Posterior vena cava (tissue), 2 donors: ENCODE results near the gene RTF1. TPM values are rescaled to one million over a fixed set of nuclear protein-coding genes. Genes with fewer than 3 reads are reported as not detected.

Experiments
- DNase-seq: peaks from one replicate; pipeline ENCODE4 v3.0.0-alpha.2; 2020; ENCODE audit warnings: low spot score
- intact Hi-C, 2 donors: fragments of 100-400 bp; cut with DNase I; formaldehyde crosslinking; loops; one replicate each; pipeline versions ENCODE4 v1.14.1 to v1.14.2; 2022 to 2023
- total RNA-seq, 2 donors: library from RNA; stranded (reverse); fragmentation: NEBNext Ultra II Directional; extraction: Animal tissue kit (Norgen Biotek cat#: 25700); gene quantifications; one replicate each; pipeline ENCODE4 v1.2.1, GENCODE V29; 2021
- donor health status: DM: yes; HTN: yes; CAD: no.
- donor health status: DM: yes; HTN: yes; CAD: no.

RTF1 gene
- total RNA-seq, 2 donors from 2014 or later: 22.9 to 25.6 TPM

GRCh38 chr15:41499109-41499851 is 82.4 kb downstream of the RTF1 start:
- no peak for DNase-seq
- intact Hi-C loops: no loop called here

DNA sequence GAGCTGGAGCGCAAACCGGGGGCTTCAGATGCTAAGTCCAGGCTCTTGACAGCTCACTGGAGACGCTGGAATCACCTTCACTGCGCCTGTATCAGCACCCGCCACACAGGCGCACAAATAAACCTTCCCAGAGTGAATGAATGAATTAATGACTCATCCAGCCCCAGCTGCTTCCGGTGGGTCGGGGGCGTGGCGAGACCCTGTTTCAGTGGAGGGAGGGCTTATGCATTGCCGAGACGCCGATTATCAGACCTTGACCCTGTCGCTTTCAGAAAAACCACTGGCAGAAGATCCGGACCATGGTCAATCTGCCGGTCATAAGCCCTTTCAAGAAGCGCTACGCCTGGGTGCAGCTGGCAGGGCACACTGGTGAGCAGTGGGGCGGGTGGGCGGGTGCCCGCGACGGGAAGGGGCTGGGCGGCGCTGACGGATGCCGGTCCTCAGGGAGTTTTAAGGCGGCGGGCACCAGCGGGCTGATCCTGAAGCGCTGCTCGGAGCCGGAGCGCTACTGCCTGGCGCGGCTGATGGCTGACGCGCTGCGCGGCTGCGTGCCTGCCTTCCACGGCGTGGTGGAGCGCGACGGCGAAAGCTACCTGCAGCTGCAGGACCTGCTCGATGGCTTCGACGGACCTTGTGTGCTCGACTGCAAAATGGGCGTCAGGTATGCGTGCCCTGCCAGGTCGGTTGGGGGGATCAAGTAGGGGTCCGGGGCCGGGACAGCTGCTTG is 84.5 kb downstream of the RTF1 start:
- intact Hi-C loops: no loop called here
- no peak for DNase-seq

DNA sequence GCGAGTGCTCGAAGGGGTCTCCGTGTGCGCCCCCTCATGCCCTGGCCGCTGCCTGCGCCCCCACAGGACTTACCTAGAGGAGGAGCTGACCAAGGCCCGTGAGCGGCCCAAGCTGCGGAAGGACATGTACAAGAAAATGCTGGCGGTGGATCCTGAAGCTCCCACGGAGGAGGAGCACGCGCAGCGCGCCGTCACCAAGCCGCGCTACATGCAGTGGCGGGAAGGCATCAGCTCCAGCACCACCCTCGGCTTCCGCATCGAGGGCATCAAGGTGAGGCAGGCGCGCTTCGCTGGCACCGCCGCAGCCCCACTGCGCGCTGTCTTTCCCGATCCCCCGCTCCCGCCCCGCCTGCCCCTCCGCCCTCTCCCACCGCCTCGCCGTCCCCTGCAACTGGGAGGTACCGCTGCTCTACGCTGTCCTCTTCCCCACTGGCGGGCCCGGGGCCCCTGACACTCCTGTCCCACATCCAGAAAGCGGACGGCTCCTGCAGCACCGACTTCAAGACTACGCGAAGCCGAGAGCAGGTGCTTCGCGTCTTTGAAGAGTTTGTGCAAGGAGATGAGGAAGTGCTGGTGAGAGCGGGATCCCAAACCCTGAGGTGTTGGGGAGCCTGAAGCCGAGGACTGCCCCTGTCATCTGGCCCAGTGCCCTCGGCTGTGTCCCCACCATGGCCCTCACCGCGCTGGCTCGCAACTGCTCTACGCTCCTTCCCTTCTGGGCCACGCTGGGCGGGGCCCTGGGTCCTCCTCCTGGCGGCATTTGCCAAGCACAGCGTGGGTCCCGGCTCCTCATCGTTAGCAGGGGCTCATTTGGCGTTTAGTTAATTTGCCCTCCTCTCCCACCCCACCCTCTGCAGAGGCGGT is 85.3 kb downstream of the RTF1 start:
- intact Hi-C loops: no loop called here
- DNase-seq: no peak

DNA sequence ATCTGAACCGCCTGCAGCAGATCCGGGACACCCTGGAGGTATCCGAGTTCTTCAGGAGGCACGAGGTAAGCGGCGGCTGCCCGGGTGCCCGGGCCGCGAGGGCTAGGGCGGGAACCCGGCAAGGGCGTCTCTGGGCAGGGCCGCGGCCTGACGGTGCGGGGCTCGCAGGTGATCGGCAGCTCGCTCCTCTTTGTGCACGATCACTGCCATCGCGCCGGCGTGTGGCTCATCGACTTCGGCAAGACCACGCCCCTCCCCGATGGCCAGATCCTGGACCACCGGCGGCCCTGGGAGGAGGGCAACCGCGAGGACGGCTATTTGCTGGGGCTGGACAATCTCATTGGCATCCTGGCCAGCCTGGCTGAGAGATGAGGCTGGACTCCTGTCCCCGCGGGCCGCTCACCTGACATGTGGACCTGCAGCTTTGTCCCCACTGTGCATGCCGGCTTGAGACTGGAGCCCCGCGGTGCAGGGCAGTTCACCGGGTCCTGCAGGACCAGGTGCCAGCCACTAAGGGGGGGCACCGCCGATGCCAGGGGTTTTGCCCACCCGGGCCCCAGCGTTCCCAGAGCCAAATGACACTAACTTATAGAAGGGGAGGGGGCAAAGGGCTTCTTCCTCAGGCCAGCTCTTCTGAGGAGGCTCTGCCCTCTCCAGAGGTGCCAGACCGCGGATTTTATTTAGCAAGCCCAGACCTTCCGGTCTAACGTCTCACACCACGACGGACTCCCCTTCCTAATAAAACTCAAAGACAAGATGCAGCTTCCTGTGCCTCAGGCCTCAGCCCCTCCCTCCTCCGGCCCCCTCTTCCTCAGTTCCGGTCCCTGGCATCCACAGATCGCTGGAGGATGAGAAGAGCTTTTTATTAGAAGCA is 86.1 kb downstream of the RTF1 start:
- no peak for DNase-seq
- intact Hi-C loops: no loop called here

DNA sequence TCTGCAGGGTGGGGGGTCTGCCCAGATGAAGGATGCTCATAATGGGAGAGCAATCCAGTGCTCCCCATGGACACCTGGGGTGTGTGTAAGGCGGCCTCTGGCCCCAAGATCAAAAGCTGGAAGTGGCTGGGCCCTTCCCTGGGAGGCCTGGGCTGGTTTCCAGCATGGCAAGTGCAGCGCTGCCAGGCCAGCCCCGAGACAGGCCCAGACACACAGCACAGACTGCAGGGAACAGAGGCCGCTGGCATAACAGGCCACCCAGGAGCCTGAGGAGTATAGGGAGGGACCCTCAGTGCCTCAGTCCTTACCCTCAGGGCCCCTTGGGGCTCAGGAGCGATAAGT is 86.7 kb downstream of the RTF1 start:
- DNase-seq: no peak
- intact Hi-C loops: no loop called here

DNA sequence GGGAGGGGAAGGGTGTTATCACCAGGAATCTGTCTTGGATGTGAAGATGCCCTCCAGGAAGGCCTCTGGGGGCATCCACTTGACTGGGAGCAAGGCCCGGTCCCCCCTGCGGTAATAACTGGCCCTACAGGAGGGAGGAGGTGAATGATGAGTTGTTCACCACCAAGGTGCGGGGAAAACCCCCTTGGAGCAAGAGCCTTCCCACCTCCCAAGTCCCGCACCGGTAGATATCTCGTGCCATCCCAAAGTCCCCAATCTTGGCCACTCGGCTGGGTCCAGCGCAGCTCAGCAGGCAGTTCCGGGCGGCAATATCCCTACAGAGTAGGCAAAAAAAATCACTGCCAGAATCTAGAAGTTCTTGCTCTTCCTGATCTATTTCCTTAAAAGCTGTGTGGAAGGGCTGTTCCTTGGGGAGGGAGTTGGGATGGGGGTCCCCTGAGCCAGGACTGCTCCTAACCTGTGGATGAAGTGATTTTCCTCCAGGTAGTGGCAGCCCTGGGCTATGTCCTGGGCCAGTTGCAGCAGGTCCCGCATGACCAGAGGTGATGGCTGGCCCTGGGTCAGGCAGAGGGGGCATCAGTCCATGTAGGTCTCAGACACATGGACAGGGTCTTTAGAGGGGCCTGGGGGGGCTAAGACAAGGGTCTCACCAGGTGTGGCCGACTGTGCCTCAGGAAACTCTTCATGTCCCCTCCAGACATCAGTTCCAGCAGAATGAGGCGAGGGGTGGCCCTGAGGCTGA is 88.0 kb downstream of the RTF1 start:
- intact Hi-C loops: no loop called here
- no peak for DNase-seq

DNA sequence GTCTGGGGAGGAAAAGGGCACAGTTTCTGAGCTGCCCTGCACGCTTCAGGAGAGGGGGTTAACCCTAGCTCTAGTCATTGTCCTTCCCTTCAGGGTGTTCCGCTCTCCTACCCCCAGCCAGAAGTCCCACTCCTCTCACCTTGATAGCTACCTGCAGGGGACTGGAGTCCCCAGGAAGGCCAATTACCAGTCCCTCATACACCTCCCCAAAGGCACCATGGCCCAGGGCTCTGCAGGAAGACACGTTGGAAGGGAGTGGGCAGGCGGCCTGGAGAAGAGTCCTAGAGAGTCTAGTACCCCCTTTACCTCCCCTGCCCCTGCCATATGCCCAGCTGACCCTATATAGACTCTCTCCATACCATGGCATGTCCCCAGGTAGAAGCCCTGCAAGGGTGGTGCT is 88.9 kb downstream of the RTF1 start:
- intact Hi-C loops: no loop called here
- DNase-seq: no peak

GRCh38 chr15:41506796-41507341 is 90.0 kb downstream of the RTF1 start:
- intact Hi-C loops: no loop called here
- DNase-seq: no peak

- intact Hi-C loops: no loop called here
- no peak for DNase-seq
Observed at GRCh38 chr15:41507820-41508290, 91.0 kb downstream of the RTF1 start.

- DNase-seq: no peak
Observed at GRCh38 chr15:41510728-41511127, 93.8 kb downstream of the RTF1 start.

GRCh38 chr15:41511331-41511898 is 94.5 kb downstream of the RTF1 start:
- intact Hi-C loops: loop anchor here in 1 of 2 donors (2.0 kb wide), 1 partner anchor 73 kb away; no protein-coding TSS in a partner anchor
- no peak for DNase-seq

More at GRCh38 chr15:41510728-41511127, 93.8 kb downstream of the RTF1 start:
- intact Hi-C loops: loop anchor here in 1 of 2 donors (2.0 kb wide), 1 partner anchor 72 kb away; no protein-coding TSS in a partner anchor

DNA sequence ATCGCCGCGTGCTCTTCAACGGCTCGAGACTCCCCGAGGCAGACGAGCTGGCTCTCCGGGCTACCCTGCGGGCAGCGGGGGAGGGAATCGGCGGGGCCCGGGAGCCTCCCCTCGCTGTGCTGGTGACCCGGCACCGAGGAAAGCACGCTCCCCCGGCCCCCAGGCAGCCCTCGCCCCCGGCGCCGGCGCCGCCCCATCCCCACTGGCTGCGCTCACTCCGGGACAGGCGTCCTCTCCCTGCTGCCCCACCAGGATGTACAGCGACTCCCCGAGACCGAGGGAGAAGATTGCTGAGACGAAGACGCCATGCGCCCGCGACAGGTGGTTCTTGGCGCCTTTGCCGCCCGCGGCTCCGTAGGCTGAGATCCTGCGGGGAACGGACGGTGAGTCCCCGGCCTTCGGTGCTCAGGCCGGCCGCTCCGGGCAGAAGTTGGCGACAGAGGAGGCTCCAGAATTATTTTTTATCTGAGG is 95.0 kb downstream of the RTF1 start:
- intact Hi-C loops: loop anchor here in 1 of 2 donors (2.0 kb wide), 1 partner anchor 73 kb away; no protein-coding TSS in a partner anchor
- DNase-seq: no peak

- intact Hi-C loops: no loop called here
- peak; percentile 80 for DNase-seq
Observed at GRCh38 chr15:41512512-41512939, 95.6 kb downstream of the RTF1 start.

DNA sequence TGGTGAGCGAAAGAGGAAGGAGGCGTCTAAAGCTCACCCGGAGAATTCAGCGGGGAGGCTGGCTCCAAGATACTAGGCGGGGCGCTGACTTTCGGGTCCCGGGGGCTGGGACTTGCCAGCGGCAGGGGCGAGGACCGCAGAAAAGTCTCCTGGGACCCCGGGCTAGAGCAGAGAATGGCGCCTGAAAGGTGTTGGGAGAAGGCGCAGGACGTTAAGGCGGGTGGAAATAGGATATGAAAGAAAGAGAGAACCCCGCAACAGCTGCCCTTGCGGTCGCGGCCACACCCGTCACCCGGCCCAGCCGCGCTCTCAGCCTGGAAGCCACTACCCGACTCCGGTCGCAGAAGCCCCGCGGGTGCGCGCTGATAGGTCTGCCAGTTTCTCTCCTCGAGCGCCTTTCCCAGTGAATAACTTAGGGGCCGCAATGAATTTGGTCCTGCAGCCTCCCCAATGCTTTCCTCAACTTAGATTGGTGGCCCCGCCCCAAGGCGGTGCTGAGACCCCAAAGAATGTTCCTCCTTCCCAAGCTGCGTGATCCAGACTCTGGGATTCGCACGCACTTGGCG is 96.1 kb downstream of the RTF1 start:
- intact Hi-C loops: no loop called here

DNA sequence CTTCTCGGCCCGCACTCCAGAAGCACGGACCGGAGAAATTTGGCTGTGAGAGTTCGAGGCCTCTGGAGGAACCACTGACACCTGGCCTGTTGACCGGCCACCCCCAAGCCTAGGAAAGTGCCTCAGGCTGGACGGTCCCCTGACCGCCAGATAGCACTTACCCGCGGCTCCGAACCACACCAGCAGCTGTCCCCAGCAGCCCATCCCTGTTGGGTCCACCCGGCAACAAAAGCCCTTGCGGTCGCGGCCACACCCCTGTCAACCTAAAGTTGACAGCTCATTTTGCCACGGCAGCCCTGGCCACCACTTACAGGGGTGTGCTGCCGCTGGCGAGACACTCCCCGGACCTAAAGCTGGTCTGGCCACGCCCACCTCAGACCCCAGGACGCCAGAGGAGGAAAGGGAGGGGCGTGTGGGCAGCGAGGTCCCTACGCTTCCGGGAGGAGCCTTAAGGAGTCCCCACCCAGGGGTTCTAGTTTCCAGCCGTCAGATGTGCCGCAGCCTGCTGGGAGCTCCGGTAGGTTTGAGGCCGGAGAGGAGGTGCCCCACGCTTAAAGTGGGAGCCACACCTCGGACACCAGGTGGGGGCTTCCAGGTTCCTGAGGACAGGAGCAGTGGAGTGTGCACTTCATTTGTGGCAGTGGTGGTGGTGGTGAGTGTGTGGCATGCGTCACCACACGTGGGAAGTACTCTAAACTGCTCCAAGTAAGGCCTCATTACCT is 96.8 kb downstream of the RTF1 start, which contains the start of gene LTK:
LTK (minus strand) TSS at position 322 of the 722 bp plus-strand sequence; CDS start at position 204, 118 bp downstream.
- no peak for DNase-seq
- intact Hi-C loops: no loop called here

More for the DNA sequence above, 96.1 kb downstream of the RTF1 start:
- DNase-seq: no peak

DNA sequence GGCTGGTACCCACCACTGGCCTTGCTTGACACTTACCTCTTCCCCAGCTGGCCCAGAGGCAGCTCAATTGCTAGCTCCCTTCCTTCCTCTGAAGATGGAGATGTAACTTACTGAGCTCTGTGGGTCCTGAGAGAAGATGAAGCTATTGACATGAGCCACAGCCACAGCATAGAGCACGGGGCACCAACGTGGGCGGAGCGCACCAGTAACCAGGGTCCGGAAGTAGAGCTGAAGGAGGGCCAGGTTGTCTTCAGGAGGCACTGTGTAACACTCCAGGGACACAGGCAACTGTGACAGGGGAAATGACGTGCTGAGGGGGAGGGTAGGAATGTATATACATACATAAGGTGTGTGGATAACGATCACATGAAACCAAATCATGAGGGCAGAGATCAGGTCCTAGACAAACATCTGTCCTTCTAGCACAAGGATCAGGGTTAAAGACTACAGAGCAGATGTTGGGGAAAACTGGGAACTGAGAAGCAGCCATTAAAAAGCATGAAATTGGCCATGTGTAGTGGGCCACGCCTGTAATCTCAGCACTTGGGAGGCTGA is 101.1 kb downstream of the RTF1 start:
- no peak for DNase-seq
- intact Hi-C loops: loop anchor here in 1 of 2 donors (2.0 kb wide), 1 partner anchor 59 kb away; no protein-coding TSS in a partner anchor
